NCI-H146 treated with DMSO at 0.1 percent for 48 hours (cell line): ENCODE results near the gene EIPR1.

Experiments used
- DNase-seq: peaks from one replicate; lab custom pipeline; 2025; ENCODE audit not compliant: unreplicated experiment; lab: John Stamatoyannopoulos, UW

Gene EIPR1

GRCh38 chr2:3223080-3223923, 154.3 kb downstream of the EIPR1 start:
- DNase-seq: no peak

GRCh38 chr2:3222636-3223035, 155.0 kb downstream of the EIPR1 start:
- no peak for DNase-seq

DNA sequence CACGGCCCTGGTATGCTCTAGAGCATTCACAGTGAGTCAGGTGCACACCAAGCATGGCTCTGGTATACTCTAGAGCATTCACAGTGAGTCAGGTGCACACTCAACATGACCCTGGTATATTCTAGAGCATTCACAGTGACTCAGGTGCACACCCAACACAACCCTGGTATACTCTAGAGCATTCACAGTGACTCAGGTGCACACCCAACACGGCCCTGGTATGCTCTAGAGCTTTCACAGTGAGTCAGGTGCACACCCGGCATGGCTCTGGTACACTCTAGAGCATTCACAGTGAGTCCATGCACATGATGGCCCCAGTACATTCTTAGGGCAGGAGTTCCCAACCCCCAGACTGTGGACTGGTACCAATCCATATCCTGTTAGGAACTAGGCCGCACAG, 158.1 kb downstream of the EIPR1 start:
- no peak for DNase-seq

- no peak for DNase-seq
Observed at GRCh38 chr2:3217646-3218045, 160.0 kb downstream of the EIPR1 start.

- DNase-seq: no peak
Observed at GRCh38 chr2:3216841-3217495, 160.7 kb downstream of the EIPR1 start.

- no peak for DNase-seq
Observed at GRCh38 chr2:3214806-3215404, 162.7 kb downstream of the EIPR1 start.

DNA sequence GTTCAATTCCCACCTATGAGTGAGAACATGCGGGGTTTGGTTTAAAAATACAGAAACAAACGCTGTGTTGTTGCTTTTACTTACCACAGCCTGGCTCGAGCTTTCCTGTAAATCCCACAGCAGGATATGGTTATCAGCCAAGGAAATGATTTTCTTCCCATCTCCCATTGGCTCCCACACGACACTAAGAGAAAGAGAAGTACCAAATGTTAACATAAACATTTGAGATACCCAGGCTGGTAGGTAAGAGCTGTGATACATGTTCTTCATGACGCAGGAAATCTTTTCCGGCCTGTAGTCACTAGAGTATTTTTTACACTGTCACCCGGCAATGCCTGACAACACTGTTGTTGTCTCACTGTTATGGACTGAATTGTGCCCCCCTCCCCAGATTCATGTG, 163.6 kb downstream of the EIPR1 start:
- no peak for DNase-seq

DNA sequence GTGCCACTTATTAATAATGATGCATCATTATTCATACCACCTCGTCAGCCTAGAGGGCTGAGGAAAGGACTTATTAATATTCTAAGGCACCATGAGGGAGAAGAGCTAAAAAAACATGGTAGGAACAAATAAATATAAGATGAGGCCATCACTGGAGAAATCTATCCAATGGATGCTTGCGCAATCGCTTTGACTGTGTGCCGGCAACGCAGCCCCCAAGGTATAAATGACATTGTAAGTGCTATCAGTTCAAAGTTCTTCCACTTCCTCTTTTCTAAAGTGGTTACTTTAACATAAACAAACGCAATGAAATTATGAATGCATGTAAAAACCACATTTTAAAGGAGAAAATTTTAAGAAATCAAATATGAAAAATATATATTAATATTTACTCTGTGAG, 164.6 kb downstream of the EIPR1 start:
- DNase-seq: no peak

- DNase-seq: no peak
Observed at GRCh38 chr2:3212061-3212362, 165.6 kb downstream of the EIPR1 start.

GRCh38 chr2:3211256-3212060, 166.2 kb downstream of the EIPR1 start:
- no peak for DNase-seq

GRCh38 chr2:3210257-3210656, 167.4 kb downstream of the EIPR1 start:
- DNase-seq: no peak

DNA sequence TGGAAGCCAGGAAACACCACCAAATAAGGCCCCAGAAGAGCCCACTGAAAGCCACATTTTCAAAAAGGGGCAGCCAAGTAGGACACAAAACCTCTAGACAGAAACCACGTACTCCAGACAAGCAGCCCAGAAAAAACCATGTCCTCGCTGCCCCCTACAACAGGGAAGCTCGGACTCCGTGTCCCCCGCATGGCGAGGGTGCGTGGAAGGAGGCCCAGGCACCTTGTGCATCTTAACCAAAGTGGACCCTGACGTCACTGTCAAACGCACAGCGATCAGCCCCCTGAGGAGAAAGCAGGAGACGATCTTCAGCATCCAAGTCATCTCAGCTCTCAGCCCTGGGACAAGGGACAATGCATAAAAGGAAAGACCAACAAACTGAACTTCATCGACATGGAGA, 168.4 kb downstream of the EIPR1 start:
- no peak for DNase-seq

DNA sequence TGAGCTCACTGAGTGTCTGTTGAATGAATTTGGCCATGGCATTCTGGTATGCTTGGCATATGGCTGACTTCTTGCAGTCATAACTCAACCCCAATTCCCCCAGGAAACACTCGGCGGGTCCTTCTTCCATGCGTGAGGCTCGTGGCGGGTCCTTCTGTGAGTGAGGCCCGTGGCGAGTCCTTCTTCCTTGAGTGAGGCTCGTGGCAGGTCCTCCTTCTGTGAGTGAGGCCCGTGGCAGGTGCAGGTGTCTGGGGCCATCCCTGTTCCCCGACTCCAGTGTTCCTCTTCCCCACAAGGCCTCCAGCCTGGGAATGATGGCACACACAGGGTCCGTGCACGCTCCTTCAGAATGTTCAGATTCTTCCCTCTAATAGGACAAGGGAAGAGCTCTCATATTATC, 169.0 kb downstream of the EIPR1 start:
- no peak for DNase-seq

GRCh38 chr2:3208179-3208578, 169.4 kb downstream of the EIPR1 start:
- no peak for DNase-seq

- no peak for DNase-seq
Observed at GRCh38 chr2:3207091-3207491, 170.5 kb downstream of the EIPR1 start.

- no peak for DNase-seq
Observed at GRCh38 chr2:3205845-3206244, 171.8 kb downstream of the EIPR1 start.

DNA sequence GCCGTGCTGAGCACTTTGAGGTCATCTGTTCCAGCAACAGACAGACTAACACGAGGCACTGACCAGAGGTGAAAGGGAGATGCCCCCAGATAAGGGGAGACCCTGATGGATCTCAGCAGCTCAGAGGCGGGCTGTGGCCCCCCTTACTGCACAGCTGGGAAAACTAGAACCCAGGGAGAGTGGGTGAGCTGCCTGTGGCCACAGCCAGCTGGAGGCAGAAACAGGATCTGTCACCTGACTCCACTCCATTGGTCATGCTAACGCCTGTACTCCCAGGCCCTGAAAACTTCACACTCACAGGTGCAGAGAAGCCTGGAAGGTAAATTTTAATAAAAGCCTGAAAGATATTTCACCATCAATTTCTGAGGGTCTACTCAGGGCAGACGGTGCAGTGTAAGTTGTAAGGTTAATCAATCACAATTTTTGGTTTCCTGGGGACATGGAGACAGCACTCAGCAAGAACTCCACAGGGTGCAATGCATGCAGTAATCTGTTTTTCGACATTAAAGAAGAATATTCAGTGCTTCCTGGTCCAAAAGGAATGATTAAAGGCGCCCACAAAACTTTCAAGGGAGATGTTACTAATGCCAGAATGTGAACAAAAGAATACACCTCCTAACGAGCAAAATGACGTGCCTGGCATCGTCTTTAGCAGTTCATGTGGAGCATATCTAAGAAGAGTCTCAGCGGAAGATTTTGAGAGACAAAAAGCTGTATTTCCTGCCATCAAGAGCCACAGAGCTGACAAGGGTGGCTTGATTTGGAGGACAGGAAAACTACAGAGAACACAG, 173.4 kb downstream of the EIPR1 start:
- DNase-seq: no peak

GRCh38 chr2:3203497-3204019, 174.1 kb downstream of the EIPR1 start:
- no peak for DNase-seq

- DNase-seq: no peak
Observed at GRCh38 chr2:3202926-3203325, 174.7 kb downstream of the EIPR1 start.

DNA sequence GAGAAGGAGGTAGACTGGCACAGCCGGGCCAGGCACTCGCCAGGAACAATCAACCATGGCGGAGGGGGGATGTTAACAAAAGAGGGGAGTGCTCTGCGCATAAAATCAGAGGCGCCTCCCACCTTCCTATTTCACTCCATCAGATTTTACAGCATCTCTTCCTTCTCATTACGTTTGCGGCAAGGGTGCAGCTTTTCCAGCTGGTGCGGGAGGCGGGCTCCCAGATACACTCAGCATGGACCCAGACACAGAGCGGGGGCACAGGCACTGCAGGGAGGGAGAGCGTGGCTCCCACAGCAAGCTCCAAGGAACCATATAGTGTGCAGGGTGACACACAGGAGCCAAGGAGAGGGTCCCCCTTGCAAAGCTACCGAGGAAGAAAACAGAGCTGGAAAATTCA, 176.3 kb downstream of the EIPR1 start:
- no peak for DNase-seq
